Measurements from ENCODE around the gene MAML2.

DNA sequence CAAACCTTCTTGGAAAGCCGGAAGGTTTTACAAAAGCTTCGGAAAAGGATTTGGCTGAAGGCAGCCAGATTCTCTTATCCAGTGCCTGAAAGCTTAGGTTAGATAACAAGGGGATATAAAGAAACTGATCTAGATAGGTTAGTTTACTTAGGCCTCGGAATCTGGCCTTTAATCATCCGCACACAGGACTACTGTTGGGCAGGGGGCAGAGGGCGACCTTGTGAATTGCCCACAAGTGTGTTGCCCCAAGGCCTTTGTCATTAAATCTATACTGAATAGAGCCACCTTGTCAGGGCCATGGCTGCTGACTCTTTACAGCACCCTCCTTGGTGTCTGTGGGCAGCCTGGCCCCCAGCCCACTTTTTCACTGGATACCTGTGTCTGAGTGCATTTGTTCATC is 409.4 kb downstream of the MAML2 start:
- TF ChIP-seq, protein P1, sequence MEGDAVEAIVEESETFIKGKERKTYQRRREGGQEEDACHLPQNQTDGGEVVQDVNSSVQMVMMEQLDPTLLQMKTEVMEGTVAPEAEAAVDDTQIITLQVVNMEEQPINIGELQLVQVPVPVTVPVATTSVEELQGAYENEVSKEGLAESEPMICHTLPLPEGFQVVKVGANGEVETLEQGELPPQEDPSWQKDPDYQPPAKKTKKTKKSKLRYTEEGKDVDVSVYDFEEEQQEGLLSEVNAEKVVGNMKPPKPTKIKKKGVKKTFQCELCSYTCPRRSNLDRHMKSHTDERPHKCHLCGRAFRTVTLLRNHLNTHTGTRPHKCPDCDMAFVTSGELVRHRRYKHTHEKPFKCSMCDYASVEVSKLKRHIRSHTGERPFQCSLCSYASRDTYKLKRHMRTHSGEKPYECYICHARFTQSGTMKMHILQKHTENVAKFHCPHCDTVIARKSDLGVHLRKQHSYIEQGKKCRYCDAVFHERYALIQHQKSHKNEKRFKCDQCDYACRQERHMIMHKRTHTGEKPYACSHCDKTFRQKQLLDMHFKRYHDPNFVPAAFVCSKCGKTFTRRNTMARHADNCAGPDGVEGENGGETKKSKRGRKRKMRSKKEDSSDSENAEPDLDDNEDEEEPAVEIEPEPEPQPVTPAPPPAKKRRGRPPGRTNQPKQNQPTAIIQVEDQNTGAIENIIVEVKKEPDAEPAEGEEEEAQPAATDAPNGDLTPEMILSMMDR (conservative IDR thresholded peaks at IDR 0.05) = no peak
- TF ChIP-seq ZFX (IDR thresholded peaks at IDR 0.05) = no peak

Measured in C4-2B (cell line).